A673 (cell line): ENCODE data around the gene CHD2. TPM values are rescaled to one million over a fixed set of nuclear protein-coding genes. Genes with fewer than 3 reads are reported as not detected.

ENCODE experiments used
- BruUV-seq: library from RNA; stranded (reverse); fragments of 400-500 nt; replicated peaks from 2 replicates; lab custom pipeline; 2021; lab: Mats Ljungman, UMichigan
- CTCF ChIA-PET: fragments of 300-600 bp; sonication (Branson Sonifier 250); formaldehyde crosslinking; loops from one replicate; lab custom pipeline; 2022; ENCODE audit warnings: antibody characterized with exemption; lab: Charles Lee
- POLR2A ChIA-PET: fragments of 300-600 bp; sonication (Branson Sonifier 250); formaldehyde crosslinking; loops from one replicate; lab custom pipeline; 2022; ENCODE audit warnings: antibody characterized with exemption; ENCODE audit not compliant: low non-redundant PET; lab: Charles Lee
- DNase-seq: peaks from one replicate; pipeline ENCODE4 v3.0.0-alpha.2; 2015; ENCODE audit warnings: low spot score
- H3K27ac ChIP-seq: fragments of 200-600 bp; sonication (generic); 2 replicates; pipeline ENCODE4 v1.5.1; 2016; ENCODE audit warnings: mixed run types, low read depth, mild to moderate bottlenecking, mixed read lengths, antibody characterized with exemption, low read length; ENCODE audit not compliant: poor library complexity, severe bottlenecking
- H3K27me3 ChIP-seq: fragments of 200-600 bp; sonication (generic); replicated peaks from 2 replicates; pipeline ENCODE4 v1.6.1; 2017; ENCODE audit warnings: mixed run types, low read depth, mild to moderate bottlenecking, mixed read lengths, antibody characterized with exemption, low read length; ENCODE audit not compliant: insufficient read depth, poor library complexity
- H3K36me3 ChIP-seq: fragments of 200-600 bp; sonication (generic); 2 replicates; pipeline ENCODE4 v1.6.1; 2016; ENCODE audit warnings: mixed run types, mild to moderate bottlenecking, mixed read lengths, antibody characterized with exemption, low read length; ENCODE audit not compliant: insufficient read depth, poor library complexity, severe bottlenecking
- H3K4me1 ChIP-seq: fragments of 200-600 bp; sonication (generic); 2 replicates; pipeline ENCODE4 v1.6.1; 2017; ENCODE audit warnings: mixed run types, mild to moderate bottlenecking, mixed read lengths, antibody characterized with exemption, low read length; ENCODE audit not compliant: insufficient read depth, poor library complexity, severe bottlenecking
- H3K4me3 ChIP-seq: fragments of 200-600 bp; sonication (generic); 2 replicates; pipeline ENCODE4 v1.5.1; 2016; ENCODE audit warnings: low read depth, mixed run types, mild to moderate bottlenecking, mixed read lengths, low read length; ENCODE audit not compliant: poor library complexity, severe bottlenecking
- H3K9me3 ChIP-seq: fragments of 200-600 bp; sonication (generic); 2 replicates; pipeline ENCODE4 v1.6.1; 2016; ENCODE audit warnings: mixed run types, low read depth, mild to moderate bottlenecking, mixed read lengths, antibody characterized with exemption, low read length; ENCODE audit not compliant: poor library complexity, severe bottlenecking
- EZH2 ChIP-seq: fragments of 200-600 bp; sonication (generic); IDR thresholded peaks from 2 replicates; pipeline ENCODE4 v1.6.1; 2017; ENCODE audit warnings: borderline replicate concordance, low read depth, mild to moderate bottlenecking, mixed read lengths, antibody characterized with exemption, low read length; ENCODE audit not compliant: poor library complexity, severe bottlenecking
- intact Hi-C: fragments of 100-400 bp; cut with micrococcal nuclease; formaldehyde crosslinking; loops from one replicate; pipeline ENCODE4 v1.10.0; 2022; ENCODE audit not compliant: unreplicated experiment
- total RNA-seq: library from RNA; stranded (reverse); gene quantifications from 2 replicates; pipeline ENCODE4 v1.2.3, GENCODE V29; 2021
- TF ChIP-seq, protein P1 (sequence below): fragments of 300-800, 200-600 bp; sonication (generic); conservative IDR thresholded peaks from 2 replicates; pipeline ENCODE4 v1.5.1; 2017; ENCODE audit warnings: low read depth, mild to moderate bottlenecking, antibody characterized with exemption, low read length, moderate library complexity, mixed read lengths

Gene CHD2
- total RNA-seq, 1 experiment from 2014 or later: 75.7 TPM

- DNase-seq: no peak
- Histone ChIP-seq H3K4me3 (no peak overlapping the region), H3K9me3 (no peaks in the 10 kb centered on the region), H3K36me3 (peaks cover 92% of the 10 kb centered on the region), H3K27me3 (no peaks in the 10 kb centered on the region), H3K27ac (no peak overlapping the region), H3K4me1 (no peaks in the 10 kb centered on the region)
- TF ChIP-seq EZH2: no peak
- TF ChIP-seq, protein P1, sequence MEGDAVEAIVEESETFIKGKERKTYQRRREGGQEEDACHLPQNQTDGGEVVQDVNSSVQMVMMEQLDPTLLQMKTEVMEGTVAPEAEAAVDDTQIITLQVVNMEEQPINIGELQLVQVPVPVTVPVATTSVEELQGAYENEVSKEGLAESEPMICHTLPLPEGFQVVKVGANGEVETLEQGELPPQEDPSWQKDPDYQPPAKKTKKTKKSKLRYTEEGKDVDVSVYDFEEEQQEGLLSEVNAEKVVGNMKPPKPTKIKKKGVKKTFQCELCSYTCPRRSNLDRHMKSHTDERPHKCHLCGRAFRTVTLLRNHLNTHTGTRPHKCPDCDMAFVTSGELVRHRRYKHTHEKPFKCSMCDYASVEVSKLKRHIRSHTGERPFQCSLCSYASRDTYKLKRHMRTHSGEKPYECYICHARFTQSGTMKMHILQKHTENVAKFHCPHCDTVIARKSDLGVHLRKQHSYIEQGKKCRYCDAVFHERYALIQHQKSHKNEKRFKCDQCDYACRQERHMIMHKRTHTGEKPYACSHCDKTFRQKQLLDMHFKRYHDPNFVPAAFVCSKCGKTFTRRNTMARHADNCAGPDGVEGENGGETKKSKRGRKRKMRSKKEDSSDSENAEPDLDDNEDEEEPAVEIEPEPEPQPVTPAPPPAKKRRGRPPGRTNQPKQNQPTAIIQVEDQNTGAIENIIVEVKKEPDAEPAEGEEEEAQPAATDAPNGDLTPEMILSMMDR: no peak
- BruUV-seq: no TSS peak
- intact Hi-C loops: no loop called here
- CTCF ChIA-PET: no interaction called here
- POLR2A ChIA-PET: no interaction called here
Measured at GRCh38 chr15:92971081-92971480, 71.0 kb downstream of the CHD2 start.

GRCh38 chr15:92971713-92972112 lies 71.6 kb downstream of the CHD2 start:
- DNase-seq: no peak
- Histone ChIP-seq H3K36me3 (peaks cover 97% of the 10 kb centered on the region), H3K4me1 (no peaks in the 10 kb centered on the region), H3K9me3 (no peaks in the 10 kb centered on the region), H3K4me3 (no peak overlapping the region), H3K27ac (no peak overlapping the region), H3K27me3 (no peaks in the 10 kb centered on the region)
- no TSS peak for BruUV-seq
- ChIA-PET POLR2A (no interaction called here), CTCF (no interaction called here)
- no peak for TF ChIP-seq EZH2
- TF ChIP-seq, protein P1: no peak
- intact Hi-C loops: no loop called here

GRCh38 chr15:92974183-92974915 lies 74.2 kb downstream of the CHD2 start:
- BruUV-seq: no TSS peak
- no peak overlapping the region for H3K27ac ChIP-seq
- H3K4me1 ChIP-seq: no peaks in the 10 kb centered on the region
- TF ChIP-seq, protein P1: no peak
- no peak for TF ChIP-seq EZH2
- H3K9me3 ChIP-seq: no peaks in the 10 kb centered on the region
- intact Hi-C loops: no loop called here
- ChIA-PET POLR2A (no interaction called here), CTCF (no interaction called here)
- no peaks in the 10 kb centered on the region for H3K27me3 ChIP-seq
- DNase-seq: no peak
- peaks cover 99% of the 10 kb centered on the region for H3K36me3 ChIP-seq
- no peak overlapping the region for H3K4me3 ChIP-seq
